Embryonic facial prominence (tissue), 1 donor: ENCODE measurements around the gene NEU4.

ENCODE experiments used
- DNase-seq: peaks from one replicate; pipeline ENCODE4 v3.0.0-alpha.2; 2016; ENCODE audit errors: extremely low spot score

Gene NEU4

GRCh38 chr2:241852116-241852980 is 43.4 kb downstream of the NEU4 start:
- DNase-seq: no peak

- DNase-seq: no peak
Observed at GRCh38 chr2:241852981-241853631, 44.1 kb downstream of the NEU4 start.

- DNase-seq: no peak
Observed at GRCh38 chr2:241853651-241854341, 44.8 kb downstream of the NEU4 start.

- DNase-seq: no peak
Observed at GRCh38 chr2:241854342-241855244, 45.6 kb downstream of the NEU4 start.

- DNase-seq: no peak
Observed at GRCh38 chr2:241855245-241855887, 46.4 kb downstream of the NEU4 start.

GRCh38 chr2:241855888-241856422 is 47.0 kb downstream of the NEU4 start:
- DNase-seq: no peak

- DNase-seq: no peak
Observed at GRCh38 chr2:241857041-241857541, 48.1 kb downstream of the NEU4 start.

GRCh38 chr2:241857572-241858121 is 48.7 kb downstream of the NEU4 start:
- no peak for DNase-seq

- no peak for DNase-seq
Observed at GRCh38 chr2:241858206-241859016, 49.4 kb downstream of the NEU4 start, which contains the start of gene PDCD1. Gene PDCD1 (minus strand): TSS chr2:241858894. CDS start chr2:241858838, 56 bp downstream.

GRCh38 chr2:241859017-241859435 is 50.0 kb downstream of the NEU4 start:
- no peak for DNase-seq

- no peak for DNase-seq
Observed at GRCh38 chr2:241859436-241860183, 50.6 kb downstream of the NEU4 start.

GRCh38 chr2:241860184-241861078 is 51.4 kb downstream of the NEU4 start:
- no peak for DNase-seq

- no peak for DNase-seq
Observed at GRCh38 chr2:241861264-241861663, 52.3 kb downstream of the NEU4 start.

GRCh38 chr2:241862093-241862492 is 53.1 kb downstream of the NEU4 start:
- DNase-seq: no peak

GRCh38 chr2:241862775-241863535 is 54.0 kb downstream of the NEU4 start:
- no peak for DNase-seq

- DNase-seq: no peak
Observed at GRCh38 chr2:241863536-241863954, 54.6 kb downstream of the NEU4 start.
